K562 (cell line): ENCODE measurements around the gene DPH1.

Source experiments
- ESRRA ChIP-seq: fragments of 450-650 bp; IDR thresholded peaks from 2 replicates; pipeline ENCODE4 v1.6.1; 2014; ENCODE audit warnings: low read depth, mild to moderate bottlenecking, moderate library complexity, borderline replicate concordance
- NR1H2 ChIP-seq: sonication (generic); formaldehyde crosslinking; IDR thresholded peaks from 2 replicates; pipeline ENCODE4 v1.4.0; 2020; ENCODE audit warnings: mild to moderate bottlenecking, missing genetic modification reagents
- TEAD2 ChIP-seq: fragments of 450-650 bp; IDR thresholded peaks from 2 replicates; pipeline ENCODE4 v1.6.1; 2016; ENCODE audit warnings: missing genetic modification characterization, control low read depth, missing compliant biosample characterization
- TF ChIP-seq, protein P1 (sequence below): fragments of 450-650 bp; formaldehyde crosslinking; IDR thresholded peaks from 2 replicates; pipeline ENCODE4 v1.4.0; 2020; ENCODE audit warnings: mild to moderate bottlenecking, mixed read lengths
- TF ChIP-seq, protein P2 (sequence below), 3 experiments: IDR thresholded peaks in 2 of 3; conservative IDR thresholded peaks in 1 of 3; 2 replicates each; pipeline ENCODE4 v1.5.1; 2011 to 2012; ENCODE audit warnings: low read length in 3 of 3, mild to moderate bottlenecking in 3 of 3, control low read depth in 2 of 3, improper control_type of control experiment in 1 of 3, inconsistent platforms in 1 of 3, low read depth in 1 of 3, mixed read lengths in 1 of 3, moderate library complexity in 1 of 3; ENCODE audit not compliant: insufficient read depth in 2 of 3
- TF ChIP-seq, protein P3 (sequence below): fragments of 450-650 bp; formaldehyde crosslinking; IDR thresholded peaks from 2 replicates; pipeline ENCODE4 v1.4.0; 2022; ENCODE audit warnings: missing genetic modification characterization
- TF ChIP-seq, protein P4 (sequence below): sonication (generic); formaldehyde crosslinking; IDR thresholded peaks from 2 replicates; pipeline ENCODE4 v1.8.0; 2023; ENCODE audit warnings: mild to moderate bottlenecking, missing genetic modification reagents

DNA sequence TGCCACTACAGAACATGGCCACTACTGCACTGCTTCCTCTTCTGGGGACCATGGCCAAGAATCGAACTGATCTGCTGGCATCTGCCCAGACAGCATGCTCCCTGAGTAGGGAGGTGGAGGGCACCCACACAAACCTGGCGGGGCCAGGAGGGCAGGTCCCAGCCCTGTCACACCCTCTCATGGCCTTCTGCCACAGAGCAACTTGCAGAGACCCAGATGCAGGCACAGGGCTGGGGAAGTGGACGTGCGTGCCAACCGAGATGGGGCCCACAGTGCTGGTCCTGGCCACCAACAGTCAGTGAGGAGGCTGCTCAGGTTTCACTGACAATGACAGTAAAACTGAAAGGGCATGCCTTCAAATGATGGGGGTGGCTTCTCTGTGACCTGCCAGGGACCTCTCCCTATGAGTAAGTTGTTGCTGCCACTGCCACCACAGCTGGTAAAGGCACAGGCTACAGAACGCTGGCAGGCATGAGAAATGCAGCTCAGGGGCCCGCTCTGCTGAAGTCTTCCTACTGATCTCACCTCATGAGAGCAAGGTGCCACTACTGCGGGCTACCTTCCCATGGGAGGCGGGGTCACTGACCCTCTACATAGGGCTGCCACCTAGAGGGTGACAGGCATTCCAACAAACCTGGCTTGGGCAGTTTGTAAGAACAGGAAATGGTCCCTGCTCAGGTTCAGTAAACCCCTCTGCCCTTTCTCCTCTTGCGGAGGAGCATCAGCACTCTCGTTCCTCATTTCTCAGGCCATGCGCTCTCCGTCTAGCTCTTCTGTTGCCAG lies 40.5 kb downstream of the DPH1 start:
- TF ChIP-seq TEAD2 (tag) (no peak), NR1H2 (CRISPR knock-in tag) (no peak), ESRRA (no peak)
- TF ChIP-seq, protein P1, sequence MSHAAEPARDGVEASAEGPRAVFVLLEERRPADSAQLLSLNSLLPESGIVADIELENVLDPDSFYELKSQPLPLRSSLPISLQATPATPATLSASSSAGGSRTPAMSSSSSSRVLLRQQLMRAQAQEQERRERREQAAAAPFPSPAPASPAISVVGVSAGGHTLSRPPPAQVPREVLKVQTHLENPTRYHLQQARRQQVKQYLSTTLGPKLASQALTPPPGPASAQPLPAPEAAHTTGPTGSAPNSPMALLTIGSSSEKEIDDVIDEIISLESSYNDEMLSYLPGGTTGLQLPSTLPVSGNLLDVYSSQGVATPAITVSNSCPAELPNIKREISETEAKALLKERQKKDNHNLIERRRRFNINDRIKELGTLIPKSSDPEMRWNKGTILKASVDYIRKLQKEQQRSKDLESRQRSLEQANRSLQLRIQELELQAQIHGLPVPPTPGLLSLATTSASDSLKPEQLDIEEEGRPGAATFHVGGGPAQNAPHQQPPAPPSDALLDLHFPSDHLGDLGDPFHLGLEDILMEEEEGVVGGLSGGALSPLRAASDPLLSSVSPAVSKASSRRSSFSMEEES (CRISPR knock-in tag), result no peak
- TF ChIP-seq, protein P2, sequence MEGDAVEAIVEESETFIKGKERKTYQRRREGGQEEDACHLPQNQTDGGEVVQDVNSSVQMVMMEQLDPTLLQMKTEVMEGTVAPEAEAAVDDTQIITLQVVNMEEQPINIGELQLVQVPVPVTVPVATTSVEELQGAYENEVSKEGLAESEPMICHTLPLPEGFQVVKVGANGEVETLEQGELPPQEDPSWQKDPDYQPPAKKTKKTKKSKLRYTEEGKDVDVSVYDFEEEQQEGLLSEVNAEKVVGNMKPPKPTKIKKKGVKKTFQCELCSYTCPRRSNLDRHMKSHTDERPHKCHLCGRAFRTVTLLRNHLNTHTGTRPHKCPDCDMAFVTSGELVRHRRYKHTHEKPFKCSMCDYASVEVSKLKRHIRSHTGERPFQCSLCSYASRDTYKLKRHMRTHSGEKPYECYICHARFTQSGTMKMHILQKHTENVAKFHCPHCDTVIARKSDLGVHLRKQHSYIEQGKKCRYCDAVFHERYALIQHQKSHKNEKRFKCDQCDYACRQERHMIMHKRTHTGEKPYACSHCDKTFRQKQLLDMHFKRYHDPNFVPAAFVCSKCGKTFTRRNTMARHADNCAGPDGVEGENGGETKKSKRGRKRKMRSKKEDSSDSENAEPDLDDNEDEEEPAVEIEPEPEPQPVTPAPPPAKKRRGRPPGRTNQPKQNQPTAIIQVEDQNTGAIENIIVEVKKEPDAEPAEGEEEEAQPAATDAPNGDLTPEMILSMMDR (IDR thresholded peaks at IDR 0.05 in 2 of 3, conservative IDR thresholded peaks at IDR 0.05 in 1 of 3; ENCODE audit: insufficient read depth in 2 of 3, low read depth in 1 of 3, low read length in 3 of 3), result peak in 1 of 3 experiments; percentile 15; a peak in 1 of 6 replicates
- TF ChIP-seq, protein P3, sequence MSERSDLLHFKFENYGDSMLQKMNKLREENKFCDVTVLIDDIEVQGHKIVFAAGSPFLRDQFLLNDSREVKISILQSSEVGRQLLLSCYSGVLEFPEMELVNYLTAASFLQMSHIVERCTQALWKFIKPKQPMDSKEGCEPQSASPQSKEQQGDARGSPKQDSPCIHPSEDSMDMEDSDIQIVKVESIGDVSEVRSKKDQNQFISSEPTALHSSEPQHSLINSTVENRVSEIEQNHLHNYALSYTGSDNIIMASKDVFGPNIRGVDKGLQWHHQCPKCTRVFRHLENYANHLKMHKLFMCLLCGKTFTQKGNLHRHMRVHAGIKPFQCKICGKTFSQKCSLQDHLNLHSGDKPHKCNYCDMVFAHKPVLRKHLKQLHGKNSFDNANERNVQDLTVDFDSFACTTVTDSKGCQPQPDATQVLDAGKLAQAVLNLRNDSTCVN (CRISPR knock-in tag), result no peak
- TF ChIP-seq, protein P4, sequence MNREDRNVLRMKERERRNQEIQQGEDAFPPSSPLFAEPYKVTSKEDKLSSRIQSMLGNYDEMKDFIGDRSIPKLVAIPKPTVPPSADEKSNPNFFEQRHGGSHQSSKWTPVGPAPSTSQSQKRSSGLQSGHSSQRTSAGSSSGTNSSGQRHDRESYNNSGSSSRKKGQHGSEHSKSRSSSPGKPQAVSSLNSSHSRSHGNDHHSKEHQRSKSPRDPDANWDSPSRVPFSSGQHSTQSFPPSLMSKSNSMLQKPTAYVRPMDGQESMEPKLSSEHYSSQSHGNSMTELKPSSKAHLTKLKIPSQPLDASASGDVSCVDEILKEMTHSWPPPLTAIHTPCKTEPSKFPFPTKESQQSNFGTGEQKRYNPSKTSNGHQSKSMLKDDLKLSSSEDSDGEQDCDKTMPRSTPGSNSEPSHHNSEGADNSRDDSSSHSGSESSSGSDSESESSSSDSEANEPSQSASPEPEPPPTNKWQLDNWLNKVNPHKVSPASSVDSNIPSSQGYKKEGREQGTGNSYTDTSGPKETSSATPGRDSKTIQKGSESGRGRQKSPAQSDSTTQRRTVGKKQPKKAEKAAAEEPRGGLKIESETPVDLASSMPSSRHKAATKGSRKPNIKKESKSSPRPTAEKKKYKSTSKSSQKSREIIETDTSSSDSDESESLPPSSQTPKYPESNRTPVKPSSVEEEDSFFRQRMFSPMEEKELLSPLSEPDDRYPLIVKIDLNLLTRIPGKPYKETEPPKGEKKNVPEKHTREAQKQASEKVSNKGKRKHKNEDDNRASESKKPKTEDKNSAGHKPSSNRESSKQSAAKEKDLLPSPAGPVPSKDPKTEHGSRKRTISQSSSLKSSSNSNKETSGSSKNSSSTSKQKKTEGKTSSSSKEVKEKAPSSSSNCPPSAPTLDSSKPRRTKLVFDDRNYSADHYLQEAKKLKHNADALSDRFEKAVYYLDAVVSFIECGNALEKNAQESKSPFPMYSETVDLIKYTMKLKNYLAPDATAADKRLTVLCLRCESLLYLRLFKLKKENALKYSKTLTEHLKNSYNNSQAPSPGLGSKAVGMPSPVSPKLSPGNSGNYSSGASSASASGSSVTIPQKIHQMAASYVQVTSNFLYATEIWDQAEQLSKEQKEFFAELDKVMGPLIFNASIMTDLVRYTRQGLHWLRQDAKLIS (CRISPR knock-in tag), result no peak
